H1 (cell line): ENCODE measurements around the gene CTNNBL1.

Experiments used
- BACH1 ChIP-seq: IDR thresholded peaks from 2 replicates; pipeline ENCODE4 v1.6.1; 2012; ENCODE audit warnings: low read length, improper control_type of control experiment
- BRCA1 ChIP-seq: IDR thresholded peaks from 2 replicates; pipeline ENCODE4 v1.6.1; 2012; ENCODE audit warnings: low read depth, low read length, improper control_type of control experiment
- EP300 ChIP-seq, 2 experiments: IDR thresholded peaks; 1 replicate in 1 of 2; 2 replicates in 1 of 2; pipeline ENCODE4 v1.6.1; 2011 to 2012; ENCODE audit warnings: low read depth in 2 of 2, low read length in 2 of 2, mild to moderate bottlenecking in 2 of 2, borderline replicate concordance in 1 of 2, inconsistent platforms in 1 of 2, moderate library complexity in 1 of 2
- KDM5A ChIP-seq: fragments of 200-600 bp; IDR thresholded peaks from 2 replicates; pipeline ENCODE4 v1.7.1; 2012; ENCODE audit warnings: mild to moderate bottlenecking, low read length, inconsistent platforms, mixed read lengths
- POLR2A ChIP-seq, 2 experiments: IDR thresholded peaks; 1 replicate in 1 of 2; 2 replicates in 1 of 2; pipeline ENCODE4 v1.6.1; 2011; ENCODE audit warnings: low read depth in 2 of 2, low read length in 2 of 2, mild to moderate bottlenecking in 2 of 2; ENCODE audit errors: control extremely low read depth in 1 of 2
- POLR2AphosphoS5 ChIP-seq: IDR thresholded peaks from 2 replicates; pipeline ENCODE4 v1.6.1; 2011; ENCODE audit warnings: low read depth, low read length
- SP1 ChIP-seq: IDR thresholded peaks from 2 replicates; pipeline ENCODE4 v1.6.1; 2011; ENCODE audit warnings: low read depth, low read length
- TF ChIP-seq, protein P1 (sequence below), 3 experiments: IDR thresholded peaks; 1 replicate in 2 of 3; 2 replicates in 1 of 3; pipeline versions ENCODE4 v1.5.1 to v1.6.1; 2011; ENCODE audit warnings: low read length in 3 of 3, mild to moderate bottlenecking in 3 of 3, inconsistent platforms in 2 of 3, low read depth in 1 of 3, moderate library complexity in 1 of 3; ENCODE audit not compliant: insufficient read depth in 1 of 3; ENCODE audit errors: control extremely low read depth in 1 of 3
- TF ChIP-seq, protein P2 (sequence below): IDR thresholded peaks from 2 replicates; pipeline ENCODE4 v1.6.1; 2012; ENCODE audit warnings: inconsistent platforms

DNA sequence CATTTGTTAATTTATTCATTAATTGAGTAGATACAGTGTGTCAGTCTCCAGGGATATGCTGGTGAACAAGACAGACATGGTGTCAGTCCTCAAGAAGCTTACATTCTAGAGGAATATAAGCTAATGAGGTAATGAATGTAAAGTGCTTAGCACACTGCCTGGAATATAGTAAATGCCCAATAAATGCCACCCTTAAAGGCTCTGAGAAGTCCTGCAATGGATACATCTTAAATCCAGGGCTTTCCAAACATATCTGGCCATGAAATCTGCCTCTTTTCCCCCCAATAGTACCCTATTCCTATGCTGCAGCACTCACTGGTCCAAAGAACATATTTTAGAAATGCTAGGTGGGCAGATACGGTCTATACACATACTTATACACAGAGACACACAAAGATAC lies 49.2 kb upstream of the CTNNBL1 start:
- TF ChIP-seq POLR2AphosphoS5 (no peak), EP300 (IDR thresholded peaks at IDR 0.05; ENCODE audit: borderline replicate concordance in 1 of 2, low read depth in 2 of 2, low read length in 2 of 2) (no peak), KDM5A (no peak), BRCA1 (no peak), BACH1 (no peak), SP1 (no peak), POLR2A (IDR thresholded peaks at IDR 0.05; ENCODE audit: control extremely low read depth in 1 of 2, low read depth in 2 of 2, low read length in 2 of 2) (no peak)
- TF ChIP-seq, protein P1, sequence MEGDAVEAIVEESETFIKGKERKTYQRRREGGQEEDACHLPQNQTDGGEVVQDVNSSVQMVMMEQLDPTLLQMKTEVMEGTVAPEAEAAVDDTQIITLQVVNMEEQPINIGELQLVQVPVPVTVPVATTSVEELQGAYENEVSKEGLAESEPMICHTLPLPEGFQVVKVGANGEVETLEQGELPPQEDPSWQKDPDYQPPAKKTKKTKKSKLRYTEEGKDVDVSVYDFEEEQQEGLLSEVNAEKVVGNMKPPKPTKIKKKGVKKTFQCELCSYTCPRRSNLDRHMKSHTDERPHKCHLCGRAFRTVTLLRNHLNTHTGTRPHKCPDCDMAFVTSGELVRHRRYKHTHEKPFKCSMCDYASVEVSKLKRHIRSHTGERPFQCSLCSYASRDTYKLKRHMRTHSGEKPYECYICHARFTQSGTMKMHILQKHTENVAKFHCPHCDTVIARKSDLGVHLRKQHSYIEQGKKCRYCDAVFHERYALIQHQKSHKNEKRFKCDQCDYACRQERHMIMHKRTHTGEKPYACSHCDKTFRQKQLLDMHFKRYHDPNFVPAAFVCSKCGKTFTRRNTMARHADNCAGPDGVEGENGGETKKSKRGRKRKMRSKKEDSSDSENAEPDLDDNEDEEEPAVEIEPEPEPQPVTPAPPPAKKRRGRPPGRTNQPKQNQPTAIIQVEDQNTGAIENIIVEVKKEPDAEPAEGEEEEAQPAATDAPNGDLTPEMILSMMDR (IDR thresholded peaks at IDR 0.05; ENCODE audit: control extremely low read depth in 1 of 3, insufficient read depth in 1 of 3, low read depth in 1 of 3, low read length in 3 of 3) = no peak
- TF ChIP-seq, protein P2, sequence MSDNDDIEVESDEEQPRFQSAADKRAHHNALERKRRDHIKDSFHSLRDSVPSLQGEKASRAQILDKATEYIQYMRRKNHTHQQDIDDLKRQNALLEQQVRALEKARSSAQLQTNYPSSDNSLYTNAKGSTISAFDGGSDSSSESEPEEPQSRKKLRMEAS = no peak
